Fibroblast of pulmonary artery (primary cell): Measurements from ENCODE around the gene DENND4A.
"Not testable (repeated sequence)": the region's sequence is repeated elsewhere in the genome, so short reads cannot be mapped to it uniquely, and the experiment has no call there.

ENCODE experiments used
- DNase-seq: peaks from one replicate; pipeline ENCODE4 v3.0.0-alpha.2; 2010; ENCODE audit warnings: low read depth
- H3K4me3 ChIP-seq: replicated peaks from 2 replicates; pipeline ENCODE4 v1.5.1; 2011; ENCODE audit warnings: low read depth, mild to moderate bottlenecking, control low read depth, low read length, moderate library complexity
- TF ChIP-seq, protein P1 (sequence below): IDR thresholded peaks from 2 replicates; pipeline ENCODE4 v1.5.1; 2011; ENCODE audit warnings: mild to moderate bottlenecking, control low read depth, low read length, inconsistent platforms; ENCODE audit errors: missing control alignments

Gene DENND4A

GRCh38 chr15:65818927-65819562 lies 27.0 kb upstream of the DENND4A start:
- DNase-seq, result peak; percentile 86
- TF ChIP-seq, protein P1, sequence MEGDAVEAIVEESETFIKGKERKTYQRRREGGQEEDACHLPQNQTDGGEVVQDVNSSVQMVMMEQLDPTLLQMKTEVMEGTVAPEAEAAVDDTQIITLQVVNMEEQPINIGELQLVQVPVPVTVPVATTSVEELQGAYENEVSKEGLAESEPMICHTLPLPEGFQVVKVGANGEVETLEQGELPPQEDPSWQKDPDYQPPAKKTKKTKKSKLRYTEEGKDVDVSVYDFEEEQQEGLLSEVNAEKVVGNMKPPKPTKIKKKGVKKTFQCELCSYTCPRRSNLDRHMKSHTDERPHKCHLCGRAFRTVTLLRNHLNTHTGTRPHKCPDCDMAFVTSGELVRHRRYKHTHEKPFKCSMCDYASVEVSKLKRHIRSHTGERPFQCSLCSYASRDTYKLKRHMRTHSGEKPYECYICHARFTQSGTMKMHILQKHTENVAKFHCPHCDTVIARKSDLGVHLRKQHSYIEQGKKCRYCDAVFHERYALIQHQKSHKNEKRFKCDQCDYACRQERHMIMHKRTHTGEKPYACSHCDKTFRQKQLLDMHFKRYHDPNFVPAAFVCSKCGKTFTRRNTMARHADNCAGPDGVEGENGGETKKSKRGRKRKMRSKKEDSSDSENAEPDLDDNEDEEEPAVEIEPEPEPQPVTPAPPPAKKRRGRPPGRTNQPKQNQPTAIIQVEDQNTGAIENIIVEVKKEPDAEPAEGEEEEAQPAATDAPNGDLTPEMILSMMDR, result no peak
- no peak overlapping the region for H3K4me3 ChIP-seq

- no peak for DNase-seq
- no peak overlapping the region for H3K4me3 ChIP-seq
- TF ChIP-seq, protein P1, result no peak
Measured at GRCh38 chr15:65816441-65816840, 24.3 kb upstream of the DENND4A start.

DNA sequence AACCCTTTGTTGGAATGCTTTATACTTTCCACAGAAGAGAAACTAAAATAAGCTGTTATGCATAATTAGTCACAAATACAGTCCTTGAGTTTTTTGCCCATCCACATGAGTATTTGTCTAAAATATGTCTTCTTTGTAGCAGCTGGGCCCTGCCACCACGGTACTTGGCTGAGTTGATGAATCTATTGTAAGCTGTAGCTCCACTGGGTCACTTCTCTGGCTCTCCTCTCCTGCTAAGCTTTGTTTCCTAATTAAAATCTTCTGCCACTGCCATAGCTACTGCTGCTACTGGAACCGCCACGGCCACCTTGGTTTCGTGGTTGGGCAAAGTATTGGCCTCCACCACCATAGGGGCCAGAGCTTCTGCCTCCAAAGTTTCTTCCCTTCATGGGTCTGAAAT lies 23.9 kb upstream of the DENND4A start:
- DNase-seq, H3K4me3 ChIP-seq: not testable (repeated sequence)

DNA sequence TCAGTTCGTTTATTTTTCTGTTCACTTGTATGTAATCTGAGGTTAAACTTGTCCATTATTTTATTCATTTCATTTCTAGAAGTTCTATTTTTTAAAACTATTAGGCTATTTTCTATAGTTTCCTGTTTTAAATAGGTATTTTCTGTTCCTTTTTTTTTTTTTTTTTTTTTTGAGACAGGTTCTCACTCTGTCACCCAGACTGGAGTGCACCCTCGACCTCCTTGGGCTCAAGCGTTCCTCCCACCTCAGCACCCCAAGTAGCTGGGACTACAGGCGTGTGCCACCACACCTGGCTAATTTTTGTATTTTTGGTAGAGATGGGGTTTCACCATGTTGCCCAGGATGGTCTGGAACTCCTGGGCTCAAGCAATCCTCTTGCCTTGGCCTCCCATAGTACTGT lies 22.2 kb upstream of the DENND4A start:
- H3K4me3 ChIP-seq, DNase-seq: not testable (repeated sequence)

GRCh38 chr15:65812916-65813315 lies 20.8 kb upstream of the DENND4A start:
- DNase-seq, result no peak
- no peak overlapping the region for H3K4me3 ChIP-seq
- TF ChIP-seq, protein P1, result no peak

DNA sequence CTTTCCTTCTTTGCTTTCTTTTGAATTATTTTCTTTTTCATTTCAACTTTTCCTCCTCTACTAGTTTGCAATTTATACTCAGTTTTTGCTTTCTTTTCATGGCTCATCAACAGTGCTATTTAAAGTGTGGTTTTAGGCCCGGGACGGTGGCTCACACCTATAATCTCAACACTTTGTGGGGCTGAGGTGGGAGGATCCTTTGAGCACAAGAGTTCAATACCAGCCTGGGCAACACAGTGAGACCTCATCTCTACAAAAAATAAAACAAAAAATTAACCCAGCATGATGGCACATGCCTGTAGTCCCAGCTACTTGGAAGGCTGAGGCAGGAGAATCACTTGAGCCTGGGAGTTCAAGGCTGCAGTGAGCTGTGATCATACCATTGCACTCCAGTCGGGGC lies 20.4 kb upstream of the DENND4A start:
- DNase-seq, result no peak
- TF ChIP-seq, protein P1, result no peak
- H3K4me3 ChIP-seq, result no peak overlapping the region

DNA sequence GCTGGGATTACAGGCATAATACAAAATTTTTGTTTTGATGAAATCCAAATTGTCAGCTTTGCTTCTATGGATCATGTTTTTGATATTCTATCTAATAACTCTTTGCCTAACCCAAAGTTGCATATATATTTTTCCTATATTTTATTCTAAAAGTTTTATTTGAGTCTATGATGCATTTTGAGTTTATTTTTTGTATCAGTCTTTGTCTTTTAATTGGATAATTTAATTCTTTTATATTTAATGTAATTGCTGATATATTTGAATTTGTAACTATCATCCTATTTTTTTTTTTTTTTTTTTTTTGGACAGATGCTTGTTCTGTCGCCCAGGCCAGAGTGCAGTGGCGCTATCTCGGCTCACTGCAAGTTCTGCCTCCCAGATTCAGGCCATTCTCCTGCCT lies 19.7 kb upstream of the DENND4A start:
- DNase-seq, result no peak
- H3K4me3 ChIP-seq, result no peak overlapping the region
- TF ChIP-seq, protein P1, result no peak

- H3K4me3 ChIP-seq, DNase-seq: not testable (repeated sequence)
Measured at GRCh38 chr15:65811011-65811733, 19.1 kb upstream of the DENND4A start.
